SKM-1 (cell line): ENCODE results near the gene FEN1.

Experiments
- DNase-seq: peaks from one replicate; lab custom pipeline; 2025; ENCODE audit not compliant: unreplicated experiment; lab: John Stamatoyannopoulos, UW

The FEN1 gene

GRCh38 chr11:61774411-61774810 is 18.3 kb upstream of the FEN1 start:
- DNase-seq: no peak

DNA sequence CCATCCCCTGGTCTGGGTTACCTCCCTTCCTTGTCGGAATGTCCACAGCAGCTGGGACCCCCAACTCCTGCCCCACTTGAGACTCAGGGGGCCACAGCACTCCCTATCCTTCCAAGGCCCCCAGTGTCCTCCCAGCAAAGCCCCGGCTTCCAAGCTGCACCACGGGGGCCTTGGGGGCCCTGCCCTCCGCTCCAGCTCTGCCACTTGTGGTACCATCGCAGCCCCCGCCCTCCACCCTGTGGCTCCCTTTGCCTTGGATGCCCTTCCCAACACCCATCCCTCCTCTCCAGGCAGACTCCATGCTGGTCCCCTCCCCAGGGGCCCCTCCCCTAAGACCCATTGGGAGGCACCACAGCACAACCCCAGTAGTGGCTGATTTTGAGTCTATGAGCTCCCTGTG is 17.6 kb upstream of the FEN1 start:
- no peak for DNase-seq

DNA sequence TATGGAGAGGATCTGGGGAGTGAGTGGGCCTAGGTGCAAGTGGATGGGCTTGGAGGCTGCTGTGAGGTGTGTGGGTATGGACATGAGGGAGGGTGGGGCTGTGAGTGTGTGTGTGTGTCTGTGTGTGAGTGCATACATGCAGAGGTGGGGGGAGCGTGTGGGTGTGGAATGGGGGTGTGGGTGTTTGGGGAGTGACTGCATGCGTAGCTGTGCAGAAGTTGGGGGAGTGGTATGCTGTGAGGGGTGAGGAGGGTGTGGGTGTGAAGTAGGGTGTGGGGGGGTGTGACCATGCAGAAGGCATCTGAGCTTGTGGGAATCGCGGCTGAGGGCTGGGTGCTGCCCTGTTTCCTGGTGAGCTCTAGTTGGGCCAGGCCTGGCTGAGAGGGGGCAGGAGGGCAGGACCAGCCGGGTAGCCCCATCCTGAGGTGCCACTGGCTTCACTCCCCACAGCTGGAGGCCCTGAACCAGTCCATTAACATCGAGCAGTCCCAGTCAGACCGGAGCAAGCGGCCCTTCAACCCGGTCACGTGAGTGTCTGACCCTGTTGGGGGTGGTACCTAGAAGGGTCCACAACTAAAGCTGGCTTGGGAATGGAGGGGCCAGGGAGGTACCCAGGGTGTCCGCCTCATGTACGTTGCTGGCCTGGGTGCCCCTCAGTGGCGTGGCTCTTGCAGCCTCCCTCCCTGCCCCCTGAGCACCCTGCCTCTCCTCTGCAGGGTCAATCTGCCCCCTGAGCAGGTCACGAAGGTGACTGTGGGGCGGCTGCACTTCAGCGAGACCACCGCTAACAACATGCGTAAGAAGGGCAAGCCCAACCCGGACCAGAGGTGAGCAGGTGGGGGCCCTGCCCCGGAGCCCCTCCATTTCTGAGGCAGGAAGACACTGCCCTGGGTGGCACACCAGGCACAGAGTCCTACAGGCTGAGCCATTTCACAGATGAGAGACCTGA is 16.8 kb upstream of the FEN1 start:
- no peak for DNase-seq

- peak; percentile 59 for DNase-seq
Observed at GRCh38 chr11:61776561-61777075, 16.1 kb upstream of the FEN1 start.

DNA sequence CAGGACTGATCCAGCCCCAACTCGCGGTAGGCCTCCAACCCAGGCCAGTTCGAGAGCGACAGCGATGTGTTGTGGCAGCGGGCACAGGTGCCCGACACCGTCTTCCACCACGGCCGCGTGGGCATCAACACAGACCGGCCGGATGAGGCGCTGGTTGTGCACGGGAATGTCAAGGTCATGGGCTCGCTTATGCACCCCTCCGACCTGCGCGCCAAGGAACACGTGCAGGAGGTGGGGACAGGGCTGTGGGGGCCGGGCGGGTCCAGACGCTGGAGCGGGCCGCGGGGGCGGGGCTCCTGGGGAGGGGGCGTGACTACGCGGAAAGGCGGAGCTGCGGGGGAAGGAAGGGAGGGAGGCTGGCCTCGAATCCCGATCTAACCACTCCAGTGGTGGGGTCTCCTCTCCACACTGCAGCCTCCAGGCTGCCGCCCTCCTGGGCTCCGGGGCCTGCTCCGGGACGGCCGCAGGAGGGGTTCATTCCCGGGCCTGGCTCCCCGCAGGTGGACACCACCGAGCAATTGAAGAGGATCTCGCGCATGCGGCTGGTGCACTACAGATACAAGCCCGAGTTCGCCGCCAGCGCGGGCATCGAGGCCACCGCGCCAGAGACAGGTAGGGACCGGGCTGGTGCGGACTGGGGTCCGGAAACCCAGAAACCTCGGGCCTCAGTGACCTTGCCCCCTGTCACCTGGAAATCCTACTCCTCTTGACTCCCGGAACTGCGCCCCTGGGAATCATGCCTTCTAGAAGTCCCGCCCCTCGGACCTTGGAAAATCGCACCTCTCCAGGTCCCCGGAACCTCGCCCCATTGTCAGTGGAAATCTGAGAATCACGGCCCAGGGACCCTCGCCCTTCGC is 15.2 kb upstream of the FEN1 start:
- no peak for DNase-seq

- DNase-seq: no peak
Observed at GRCh38 chr11:61778357-61778886, 14.3 kb upstream of the FEN1 start.

DNA sequence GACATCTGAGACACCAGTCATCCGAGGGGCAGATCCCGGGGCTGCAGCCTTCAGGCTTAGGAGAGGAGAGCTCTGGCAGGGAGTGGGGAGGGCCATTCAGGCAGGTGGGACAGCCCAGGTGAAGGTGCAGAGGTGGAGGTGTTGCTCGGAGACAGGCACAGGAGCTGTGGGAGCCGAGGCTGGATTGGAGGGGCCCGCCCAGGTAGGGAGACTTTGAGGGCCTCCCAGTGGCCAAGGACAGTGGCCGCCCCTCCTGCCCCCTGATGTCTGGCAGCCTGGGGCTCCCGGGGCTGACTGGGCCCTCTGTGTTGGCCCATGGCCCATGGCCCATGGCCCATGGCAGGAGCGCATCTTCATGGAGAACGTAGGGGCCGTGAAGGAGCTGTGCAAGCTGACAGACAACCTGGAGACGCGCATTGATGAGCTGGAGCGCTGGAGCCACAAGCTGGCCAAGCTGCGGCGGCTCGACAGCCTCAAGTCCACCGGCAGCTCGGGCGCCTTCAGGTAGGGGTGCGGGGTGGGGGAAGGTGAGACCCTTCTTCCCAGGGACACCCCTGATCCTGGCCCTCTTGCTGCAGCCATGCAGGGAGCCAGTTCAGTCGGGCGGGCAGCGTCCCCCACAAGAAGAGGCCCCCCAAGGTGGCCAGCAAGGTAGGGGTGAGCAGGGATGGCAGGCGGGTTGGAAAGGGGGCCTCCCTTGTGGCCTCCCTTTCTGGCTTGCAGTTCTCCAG is 13.6 kb upstream of the FEN1 start:
- DNase-seq: no peak

GRCh38 chr11:61779666-61780525 is 12.8 kb upstream of the FEN1 start:
- no peak for DNase-seq

- no peak for DNase-seq
Observed at GRCh38 chr11:61780581-61781162, 12.0 kb upstream of the FEN1 start.

DNA sequence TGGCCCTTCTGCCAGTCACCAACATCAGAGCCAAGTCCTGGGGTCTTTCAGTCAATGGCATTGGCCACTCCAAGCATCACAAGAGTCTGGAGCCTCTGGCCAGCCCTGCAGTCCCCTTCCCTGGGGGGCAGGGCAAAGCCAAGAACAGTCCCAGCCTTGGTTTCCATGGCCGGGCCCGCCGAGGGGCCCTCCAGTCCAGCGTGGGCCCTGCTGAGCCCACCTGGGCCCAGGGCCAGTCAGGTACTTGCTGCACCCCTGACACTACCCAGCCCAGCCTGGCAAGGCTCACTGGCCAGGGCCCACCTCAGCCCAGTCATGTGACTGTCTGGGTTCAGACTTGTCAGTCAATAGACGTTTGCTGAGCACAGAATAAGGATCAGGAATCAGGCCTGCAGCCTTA is 11.1 kb upstream of the FEN1 start:
- no peak for DNase-seq

DNA sequence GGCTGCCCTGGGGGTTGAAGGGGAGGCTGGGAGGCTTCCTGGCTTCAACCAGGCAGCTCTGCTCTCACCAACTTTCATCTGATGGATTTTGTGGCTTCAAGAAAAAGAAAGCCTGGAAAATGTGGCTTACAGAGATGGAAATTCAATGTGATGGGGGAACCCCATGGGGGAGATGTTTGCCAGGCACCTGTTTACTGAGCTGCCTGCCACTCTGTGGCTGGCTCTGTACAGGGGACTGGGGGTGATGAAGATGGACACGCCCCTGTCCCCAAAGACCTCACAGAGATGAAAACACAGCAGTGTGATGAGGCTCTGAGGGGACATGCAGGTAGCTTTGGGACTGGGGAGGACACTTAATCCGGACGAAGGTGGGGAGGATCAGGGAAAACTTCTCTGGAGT is 10.4 kb upstream of the FEN1 start:
- DNase-seq: no peak

- no peak for DNase-seq
Observed at GRCh38 chr11:61782841-61783240, 9.9 kb upstream of the FEN1 start.

- DNase-seq: no peak
Observed at GRCh38 chr11:61783717-61784505, 8.8 kb upstream of the FEN1 start.

- no peak for DNase-seq
Observed at GRCh38 chr11:61784506-61784805, 8.3 kb upstream of the FEN1 start.

DNA sequence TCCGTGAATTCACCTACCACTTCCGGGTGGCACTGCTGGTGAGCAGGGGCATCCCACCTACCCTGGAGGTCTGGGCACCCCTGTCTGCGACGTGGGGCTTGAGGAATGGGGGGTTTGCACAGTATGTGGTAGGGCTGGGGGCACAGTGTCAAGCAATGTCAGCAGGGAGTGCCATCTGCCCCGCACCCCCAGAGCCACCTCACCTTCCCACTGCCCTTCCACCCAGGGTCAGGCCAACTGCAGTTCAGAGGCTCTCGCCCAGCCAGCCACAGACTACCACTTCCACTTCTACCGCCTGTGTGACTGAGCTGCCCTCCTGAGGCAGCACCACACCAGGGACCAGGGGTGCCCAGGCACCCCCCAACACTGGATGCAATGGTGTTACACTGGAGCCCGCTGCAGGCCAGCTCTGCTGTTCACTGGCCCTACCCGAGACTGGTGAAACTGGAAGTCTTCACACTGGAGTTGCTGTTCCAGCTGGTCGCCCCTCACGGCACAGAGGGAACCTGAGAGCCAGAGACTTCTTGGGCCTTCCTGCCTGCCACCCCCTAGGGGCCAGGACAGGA is 6.8 kb upstream of the FEN1 start:
- no peak for DNase-seq

- DNase-seq: peak; percentile 38
Observed at GRCh38 chr11:61787928-61788491, 4.7 kb upstream of the FEN1 start.

DNA sequence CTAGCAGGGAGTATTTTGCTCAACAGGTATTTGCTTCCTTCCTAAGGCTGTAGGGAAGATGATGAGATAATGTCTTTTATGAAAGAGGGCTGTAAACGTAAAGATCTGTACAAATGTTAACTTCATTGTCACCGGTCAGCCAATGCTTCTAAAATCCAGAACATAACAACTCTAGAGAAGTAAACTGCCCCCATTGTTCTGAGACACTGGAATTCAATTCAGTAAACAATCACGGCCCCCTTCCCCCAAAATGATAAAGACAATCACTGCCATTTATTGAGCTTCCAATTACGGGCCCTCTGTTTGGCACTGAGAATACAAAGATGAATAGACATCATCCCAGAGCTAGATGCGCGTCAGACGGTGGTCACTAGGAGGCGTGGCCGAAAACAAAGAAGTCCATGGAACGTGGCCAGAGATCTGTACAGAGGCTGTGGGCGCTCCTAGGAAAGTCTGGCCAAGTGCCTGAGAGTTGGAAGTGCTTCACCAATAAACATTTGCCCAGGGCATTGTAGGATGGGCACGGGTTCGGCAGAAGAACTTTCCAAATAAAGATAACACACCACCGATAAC is 888 bp upstream of the FEN1 start:
- DNase-seq: no peak
